ENCODE measurements around the gene CROCC2.
A peak's percentile ranks its signal among the peaks of the same experiment; 100 is the strongest.

CROCC2 gene

GRCh38 chr2:240906911-240907590 is 915 bp downstream of the CROCC2 start:
- no peak for DNase-seq (ENCODE audit: low read depth)
- TF ChIP-seq CTCF (IDR thresholded peaks at IDR 0.05; ENCODE audit: low read depth, low read length, missing control alignments): no peak
- H3K4me3 ChIP-seq (ENCODE audit: low read depth, low read length): no peak overlapping the region
- in situ Hi-C loops (cut with HindIII; ENCODE audit: low sequenced_read_pairs): no loop called here

GRCh38 chr2:240909216-240909974 is 3.3 kb downstream of the CROCC2 start:
- H3K4me3 ChIP-seq (ENCODE audit: low read depth, low read length): no peak overlapping the region
- TF ChIP-seq CTCF (IDR thresholded peaks at IDR 0.05; ENCODE audit: low read depth, low read length, missing control alignments): no peak
- no peak for DNase-seq (ENCODE audit: low read depth)
- in situ Hi-C loops (cut with HindIII; ENCODE audit: low sequenced_read_pairs): no loop called here

- no peak overlapping the region for H3K4me3 ChIP-seq (ENCODE audit: low read depth, low read length)
- DNase-seq (ENCODE audit: low read depth): no peak
- in situ Hi-C loops (cut with HindIII; ENCODE audit: low sequenced_read_pairs): no loop called here
- no peak for TF ChIP-seq CTCF (IDR thresholded peaks at IDR 0.05; ENCODE audit: low read depth, low read length, missing control alignments)
Observed at GRCh38 chr2:240911641-240912265, 5.6 kb downstream of the CROCC2 start.

- in situ Hi-C loops (cut with HindIII; ENCODE audit: low sequenced_read_pairs): no loop called here
- no peak overlapping the region for H3K4me3 ChIP-seq (ENCODE audit: low read depth, low read length)
- TF ChIP-seq CTCF (IDR thresholded peaks at IDR 0.05; ENCODE audit: low read depth, low read length, missing control alignments): no peak
- no peak for DNase-seq (ENCODE audit: low read depth)
Observed at GRCh38 chr2:240912878-240913809, 7.0 kb downstream of the CROCC2 start.

- in situ Hi-C loops (cut with HindIII; ENCODE audit: low sequenced_read_pairs): no loop called here
- peak; percentile 63 for DNase-seq (ENCODE audit: low read depth)
- peak; percentile 95 for TF ChIP-seq CTCF (IDR thresholded peaks at IDR 0.05; ENCODE audit: low read depth, low read length, missing control alignments)
- no peak overlapping the region for H3K4me3 ChIP-seq (ENCODE audit: low read depth, low read length)
Observed at GRCh38 chr2:240913810-240914644, 7.9 kb downstream of the CROCC2 start.

Measured in astrocyte of the cerebellum (primary cell).